ENCODE results near the gene FHIP2A.

DNA sequence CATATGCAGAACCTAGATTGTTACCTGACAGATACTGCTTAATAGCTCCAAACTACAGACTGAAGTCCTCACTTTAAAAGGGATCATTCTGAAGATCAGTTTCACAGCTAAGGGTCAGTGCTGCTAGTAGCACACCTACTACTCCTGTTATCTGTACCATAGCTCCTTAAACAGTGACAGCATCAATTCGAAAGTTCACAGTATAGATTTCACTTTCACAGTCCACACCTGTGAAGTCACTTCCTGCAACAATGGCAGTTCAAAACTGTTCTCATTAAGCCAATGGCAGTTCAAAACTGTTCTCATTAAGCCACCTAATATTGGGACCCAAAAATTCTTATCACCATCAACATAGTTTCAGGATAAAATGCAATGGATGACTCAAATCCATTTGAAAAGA, 10.7 kb upstream of the FHIP2A start:
- no peak for TF ChIP-seq CTCF (conservative IDR thresholded peaks at IDR 0.05; ENCODE audit: low read length)
- no peak for TF ChIP-seq EZH2phosphoT487 (IDR thresholded peaks at IDR 0.05; ENCODE audit: borderline replicate concordance, low read depth, low read length)

All from OCI-LY7 (cell line).